Renal cortex interstitium (tissue), 11 donors: ENCODE data around the gene MUC21. TPM values are rescaled to one million over a fixed set of nuclear protein-coding genes. Genes with fewer than 3 reads are reported as not detected.
A peak's percentile ranks its signal among the peaks of the same experiment; 100 is the strongest.
"Not testable (repeated sequence)": the region's sequence is repeated elsewhere in the genome, so short reads cannot be mapped to it uniquely, and the experiment has no call there.

Experiments used
- DNase-seq, 11 donors: peaks; one replicate each; pipeline ENCODE4 v3.0.0-alpha.2; 2013; ENCODE audit warnings: low read depth in 9 of 11, low spot score in 4 of 11; ENCODE audit errors: extremely low read depth in 1 of 11
- polyA plus RNA-seq, 3 donors: library from polyadenylated mRNA; unstranded; fragments of 120-200 nt; gene quantifications; one replicate each; pipeline ENCODE4 v1.2.1, GENCODE V29; 2013; ENCODE audit not compliant: insufficient read length in 3 of 3

Gene MUC21
- polyA plus RNA-seq, 3 donors = not detected

- DNase-seq = no peak
Observed at GRCh38 chr6:30964075-30964474, 19.4 kb upstream of the MUC21 start.

- no peak for DNase-seq
Observed at GRCh38 chr6:30965140-30965601, 18.3 kb upstream of the MUC21 start.

GRCh38 chr6:30966154-30966553, 17.4 kb upstream of the MUC21 start:
- no peak for DNase-seq

- not testable (repeated sequence) for DNase-seq
Observed at GRCh38 chr6:30969171-30969570, 14.3 kb upstream of the MUC21 start.

- DNase-seq = no peak
Observed at GRCh38 chr6:30970946-30971345, 12.6 kb upstream of the MUC21 start.

GRCh38 chr6:30972816-30973215, 10.7 kb upstream of the MUC21 start:
- DNase-seq = no peak

GRCh38 chr6:30974490-30975252, 8.8 kb upstream of the MUC21 start:
- DNase-seq = no peak

GRCh38 chr6:30979141-30979540, 4.4 kb upstream of the MUC21 start:
- no peak for DNase-seq

GRCh38 chr6:30979690-30980089, 3.8 kb upstream of the MUC21 start:
- DNase-seq = no peak

GRCh38 chr6:30981942-30982772, 1.4 kb upstream of the MUC21 start:
- peak in 10 of 11 donors; percentile 26 to 53 (median 35) for DNase-seq

GRCh38 chr6:30985490-30985889, 2.0 kb downstream of the MUC21 start:
- no peak for DNase-seq

- no peak for DNase-seq
Observed at GRCh38 chr6:30987304-30987703, 3.8 kb downstream of the MUC21 start.

GRCh38 chr6:30988209-30988825, 4.8 kb downstream of the MUC21 start:
- no peak for DNase-seq

- no peak for DNase-seq
Observed at GRCh38 chr6:30990422-30991086, 7.0 kb downstream of the MUC21 start.

GRCh38 chr6:30991891-30992290, 8.4 kb downstream of the MUC21 start:
- DNase-seq = no peak

GRCh38 chr6:30997301-30997700, 13.8 kb downstream of the MUC21 start:
- DNase-seq = no peak

GRCh38 chr6:30998785-30999184, 15.3 kb downstream of the MUC21 start:
- no peak for DNase-seq

- not testable (repeated sequence) for DNase-seq
Observed at GRCh38 chr6:31000067-31000860, 16.7 kb downstream of the MUC21 start.
